ENCODE results near the gene SPATA20. TPM values are rescaled to one million over a fixed set of nuclear protein-coding genes. Genes with fewer than 3 reads are reported as not detected.

The SPATA20 gene
- total RNA-seq, 1 donor from 2014 or later: 70.2 TPM

DNA sequence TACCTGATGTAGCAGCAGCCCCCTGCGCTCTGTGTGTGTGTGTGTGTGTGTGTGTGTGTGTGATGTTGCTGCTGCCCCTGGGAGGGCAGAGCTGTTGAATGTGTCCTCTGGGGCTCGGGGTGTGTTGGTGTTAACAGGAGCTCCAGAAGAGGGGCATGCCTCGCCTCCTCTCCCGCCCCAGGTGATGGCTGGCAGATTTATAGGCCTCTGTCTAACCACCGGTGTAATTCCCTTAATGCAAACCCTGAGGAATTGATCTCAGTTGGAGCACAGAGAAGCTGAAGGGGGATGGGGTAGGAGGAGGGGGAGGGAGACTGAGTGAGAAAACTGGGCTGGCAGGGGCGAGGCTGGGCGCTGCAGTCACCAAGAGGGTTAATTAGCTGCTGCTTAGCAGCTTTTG, 23.6 kb downstream of the SPATA20 start:
- no peak overlapping the region for H3K4me3 ChIP-seq (ENCODE audit: low read depth, low read length)
- DNase-seq (ENCODE audit: low read depth): no peak
- TF ChIP-seq, protein P1, sequence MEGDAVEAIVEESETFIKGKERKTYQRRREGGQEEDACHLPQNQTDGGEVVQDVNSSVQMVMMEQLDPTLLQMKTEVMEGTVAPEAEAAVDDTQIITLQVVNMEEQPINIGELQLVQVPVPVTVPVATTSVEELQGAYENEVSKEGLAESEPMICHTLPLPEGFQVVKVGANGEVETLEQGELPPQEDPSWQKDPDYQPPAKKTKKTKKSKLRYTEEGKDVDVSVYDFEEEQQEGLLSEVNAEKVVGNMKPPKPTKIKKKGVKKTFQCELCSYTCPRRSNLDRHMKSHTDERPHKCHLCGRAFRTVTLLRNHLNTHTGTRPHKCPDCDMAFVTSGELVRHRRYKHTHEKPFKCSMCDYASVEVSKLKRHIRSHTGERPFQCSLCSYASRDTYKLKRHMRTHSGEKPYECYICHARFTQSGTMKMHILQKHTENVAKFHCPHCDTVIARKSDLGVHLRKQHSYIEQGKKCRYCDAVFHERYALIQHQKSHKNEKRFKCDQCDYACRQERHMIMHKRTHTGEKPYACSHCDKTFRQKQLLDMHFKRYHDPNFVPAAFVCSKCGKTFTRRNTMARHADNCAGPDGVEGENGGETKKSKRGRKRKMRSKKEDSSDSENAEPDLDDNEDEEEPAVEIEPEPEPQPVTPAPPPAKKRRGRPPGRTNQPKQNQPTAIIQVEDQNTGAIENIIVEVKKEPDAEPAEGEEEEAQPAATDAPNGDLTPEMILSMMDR (conservative IDR thresholded peaks at IDR 0.05; ENCODE audit: low read depth, low read length): no peak

DNA sequence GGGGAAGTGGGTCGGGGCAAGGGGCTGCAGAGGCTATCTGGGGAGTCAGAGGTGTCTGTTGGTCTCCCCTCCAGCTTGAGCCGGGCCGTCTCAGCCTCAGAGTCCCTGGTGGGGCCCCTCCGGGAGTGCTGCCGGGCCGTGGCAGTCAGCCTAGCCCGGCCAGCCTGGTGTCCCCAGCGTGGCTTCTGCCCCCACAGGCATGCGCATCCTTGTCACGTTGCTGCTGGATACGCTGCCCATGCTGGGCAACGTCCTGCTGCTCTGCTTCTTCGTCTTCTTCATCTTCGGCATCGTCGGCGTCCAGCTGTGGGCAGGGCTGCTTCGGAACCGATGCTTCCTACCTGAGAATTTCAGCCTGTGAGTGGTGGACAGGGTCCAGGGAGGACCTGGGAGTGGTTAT, 24.7 kb downstream of the SPATA20 start:
- TF ChIP-seq, protein P1 (conservative IDR thresholded peaks at IDR 0.05; ENCODE audit: low read depth, low read length): no peak
- no peak overlapping the region for H3K4me3 ChIP-seq (ENCODE audit: low read depth, low read length)

DNA sequence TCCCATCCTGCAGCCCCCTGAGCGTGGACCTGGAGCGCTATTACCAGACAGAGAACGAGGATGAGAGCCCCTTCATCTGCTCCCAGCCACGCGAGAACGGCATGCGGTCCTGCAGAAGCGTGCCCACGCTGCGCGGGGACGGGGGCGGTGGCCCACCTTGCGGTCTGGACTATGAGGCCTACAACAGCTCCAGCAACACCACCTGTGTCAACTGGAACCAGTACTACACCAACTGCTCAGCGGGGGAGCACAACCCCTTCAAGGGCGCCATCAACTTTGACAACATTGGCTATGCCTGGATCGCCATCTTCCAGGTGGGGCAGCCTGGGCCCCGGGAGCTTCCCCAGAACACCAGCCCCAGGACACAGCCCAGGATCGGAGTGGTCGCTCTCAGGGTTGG, 25.6 kb downstream of the SPATA20 start:
- H3K4me3 ChIP-seq (ENCODE audit: low read depth, low read length): no peak overlapping the region
- DNase-seq (ENCODE audit: low read depth): no peak
- TF ChIP-seq, protein P1 (conservative IDR thresholded peaks at IDR 0.05; ENCODE audit: low read depth, low read length): no peak

More for the DNA sequence above, 24.7 kb downstream of the SPATA20 start:
- DNase-seq (ENCODE audit: low read depth): no peak

DNA sequence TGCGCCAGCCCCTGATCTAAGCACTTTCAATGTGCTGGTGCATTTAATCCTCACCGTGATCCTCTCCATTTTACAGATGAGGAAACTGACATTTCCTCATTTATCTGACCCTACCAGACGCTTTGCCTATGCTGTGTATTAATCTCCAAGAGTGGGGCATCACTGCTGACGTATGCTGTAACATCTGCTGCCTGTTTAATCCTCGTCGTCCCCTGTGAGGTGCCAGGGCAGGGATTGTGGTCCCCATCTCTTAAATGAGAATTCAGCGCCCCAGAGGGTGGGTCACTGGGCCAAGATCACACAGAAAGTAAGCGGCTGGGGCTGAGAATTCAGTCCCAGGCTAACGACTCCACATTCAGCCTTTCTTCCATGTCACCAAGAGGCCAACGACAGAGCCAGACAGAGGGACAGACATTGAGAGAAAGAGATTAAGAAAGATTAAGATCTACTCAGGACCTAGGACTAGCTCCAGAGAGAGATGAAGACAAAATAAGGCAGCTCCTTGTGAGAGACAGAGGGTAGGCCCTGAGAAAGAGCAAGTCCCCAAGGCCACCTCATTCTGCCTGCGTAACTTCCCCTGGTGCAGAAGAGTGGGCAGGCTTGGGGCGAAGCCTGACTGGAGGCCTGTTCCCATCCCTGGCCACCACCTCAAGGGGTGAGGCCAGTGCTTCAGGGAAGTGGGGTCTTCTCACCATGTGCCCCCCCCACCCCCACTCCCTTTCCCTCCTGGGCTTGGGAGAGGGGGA, 27.1 kb downstream of the SPATA20 start:
- no peak overlapping the region for H3K4me3 ChIP-seq (ENCODE audit: low read depth, low read length)
- no peak for DNase-seq (ENCODE audit: low read depth)
- TF ChIP-seq, protein P1 (conservative IDR thresholded peaks at IDR 0.05; ENCODE audit: low read depth, low read length): no peak

DNA sequence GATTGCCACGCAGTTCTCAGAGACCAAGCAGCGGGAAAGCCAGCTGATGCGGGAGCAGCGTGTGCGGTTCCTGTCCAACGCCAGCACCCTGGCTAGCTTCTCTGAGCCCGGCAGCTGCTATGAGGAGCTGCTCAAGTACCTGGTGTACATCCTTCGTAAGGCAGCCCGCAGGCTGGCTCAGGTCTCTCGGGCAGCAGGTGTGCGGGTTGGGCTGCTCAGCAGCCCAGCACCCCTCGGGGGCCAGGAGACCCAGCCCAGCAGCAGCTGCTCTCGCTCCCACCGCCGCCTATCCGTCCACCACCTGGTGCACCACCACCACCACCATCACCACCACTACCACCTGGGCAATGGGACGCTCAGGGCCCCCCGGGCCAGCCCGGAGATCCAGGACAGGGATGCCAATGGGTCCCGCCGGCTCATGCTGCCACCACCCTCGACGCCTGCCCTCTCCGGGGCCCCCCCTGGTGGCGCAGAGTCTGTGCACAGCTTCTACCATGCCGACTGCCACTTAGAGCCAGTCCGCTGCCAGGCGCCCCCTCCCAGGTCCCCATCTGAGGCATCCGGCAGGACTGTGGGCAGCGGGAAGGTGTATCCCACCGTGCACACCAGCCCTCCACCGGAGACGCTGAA, 28.7 kb downstream of the SPATA20 start:
- TF ChIP-seq, protein P1 (conservative IDR thresholded peaks at IDR 0.05; ENCODE audit: low read depth, low read length): no peak
- no peak for DNase-seq (ENCODE audit: low read depth)
- H3K4me3 ChIP-seq (ENCODE audit: low read depth, low read length): no peak overlapping the region

DNA sequence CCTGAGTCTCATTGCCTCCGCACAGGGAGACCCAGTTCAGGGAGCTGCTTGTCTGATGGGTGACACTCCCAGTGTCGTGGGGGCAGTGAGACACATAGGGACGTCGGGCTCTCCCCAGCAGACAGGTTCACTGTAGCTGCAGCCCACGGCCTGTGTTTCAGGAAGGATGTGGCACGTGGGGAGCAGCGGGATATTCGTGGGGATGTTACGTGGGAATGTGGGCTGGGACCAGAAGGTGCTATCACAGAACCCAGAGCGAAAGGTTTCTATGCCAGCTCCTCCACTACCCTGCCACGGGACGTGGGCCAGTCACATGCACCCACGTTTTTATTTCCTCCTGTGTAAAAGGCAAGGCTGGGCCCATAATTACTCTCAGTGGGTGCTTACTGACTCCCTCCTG, 29.9 kb downstream of the SPATA20 start:
- no peak for DNase-seq (ENCODE audit: low read depth)
- TF ChIP-seq, protein P1 (conservative IDR thresholded peaks at IDR 0.05; ENCODE audit: low read depth, low read length): no peak
- no peak overlapping the region for H3K4me3 ChIP-seq (ENCODE audit: low read depth, low read length)
